Femur (tissue), 1 donor: ENCODE measurements around the gene MINK1.
"Not testable (repeated sequence)": the region's sequence is repeated elsewhere in the genome, so short reads cannot be mapped to it uniquely, and the experiment has no call there.

Source experiments
- DNase-seq: peaks from one replicate; pipeline ENCODE4 v3.0.0-alpha.2; 2017

MINK1 gene

GRCh38 chr17:4900231-4901107 is 67.3 kb downstream of the MINK1 start:
- DNase-seq: peak; percentile 74

GRCh38 chr17:4901108-4901647 is 68.0 kb downstream of the MINK1 start:
- no peak for DNase-seq

DNA sequence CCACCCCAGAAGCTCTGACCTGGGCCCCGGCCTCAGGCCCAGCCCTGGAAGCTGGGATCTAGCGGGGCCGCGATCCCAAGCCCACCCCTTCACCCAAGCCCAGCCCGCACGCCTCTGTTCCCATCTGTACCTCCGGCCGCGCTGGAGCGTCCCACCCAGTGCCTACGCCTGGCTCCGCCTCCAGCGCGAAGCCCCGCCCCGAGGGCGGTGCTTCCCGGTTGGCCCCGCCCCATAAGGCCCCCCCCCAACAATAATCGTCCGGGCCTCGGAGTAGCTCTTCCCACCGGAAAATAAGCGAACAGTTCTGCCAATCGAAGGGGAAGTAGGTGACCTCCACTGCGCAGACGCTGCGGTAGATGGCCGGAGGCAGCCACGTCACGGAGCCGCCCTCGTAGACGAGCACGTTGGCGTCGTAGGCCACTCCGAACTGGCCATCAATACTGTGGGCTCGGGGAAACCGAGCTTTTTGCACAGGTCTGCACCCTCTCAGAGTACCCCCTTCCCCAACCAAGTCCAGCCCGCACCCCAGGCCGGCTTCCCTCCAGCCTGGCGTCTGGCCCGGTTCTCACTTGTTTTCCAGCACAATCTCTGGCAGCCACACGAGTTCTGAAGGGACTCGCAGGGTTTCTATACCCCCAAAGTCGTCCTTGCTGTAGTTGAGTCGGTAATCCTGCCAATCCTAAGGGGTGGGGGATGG is 68.7 kb downstream of the MINK1 start:
- DNase-seq: peak; percentile 77

DNA sequence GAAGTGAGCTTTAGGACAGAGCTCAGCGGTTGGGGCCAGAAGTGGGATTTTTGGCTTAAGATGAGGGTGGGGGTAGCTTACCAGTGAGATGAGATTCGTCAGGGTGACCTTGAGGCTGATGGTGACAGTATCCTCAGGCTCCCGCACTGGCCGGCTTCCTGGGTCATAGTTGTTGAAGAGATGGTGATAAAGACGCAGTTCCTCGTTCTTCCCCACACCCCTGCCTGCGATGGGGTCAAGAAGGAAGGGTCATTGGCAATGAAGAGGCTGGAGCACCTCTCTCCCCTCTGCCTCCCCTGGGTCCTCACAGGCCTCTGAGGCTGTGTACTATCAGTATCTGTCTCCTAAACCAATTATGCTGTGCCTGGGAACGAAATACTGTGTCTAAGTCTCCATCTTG is 69.4 kb downstream of the MINK1 start:
- DNase-seq: no peak

DNA sequence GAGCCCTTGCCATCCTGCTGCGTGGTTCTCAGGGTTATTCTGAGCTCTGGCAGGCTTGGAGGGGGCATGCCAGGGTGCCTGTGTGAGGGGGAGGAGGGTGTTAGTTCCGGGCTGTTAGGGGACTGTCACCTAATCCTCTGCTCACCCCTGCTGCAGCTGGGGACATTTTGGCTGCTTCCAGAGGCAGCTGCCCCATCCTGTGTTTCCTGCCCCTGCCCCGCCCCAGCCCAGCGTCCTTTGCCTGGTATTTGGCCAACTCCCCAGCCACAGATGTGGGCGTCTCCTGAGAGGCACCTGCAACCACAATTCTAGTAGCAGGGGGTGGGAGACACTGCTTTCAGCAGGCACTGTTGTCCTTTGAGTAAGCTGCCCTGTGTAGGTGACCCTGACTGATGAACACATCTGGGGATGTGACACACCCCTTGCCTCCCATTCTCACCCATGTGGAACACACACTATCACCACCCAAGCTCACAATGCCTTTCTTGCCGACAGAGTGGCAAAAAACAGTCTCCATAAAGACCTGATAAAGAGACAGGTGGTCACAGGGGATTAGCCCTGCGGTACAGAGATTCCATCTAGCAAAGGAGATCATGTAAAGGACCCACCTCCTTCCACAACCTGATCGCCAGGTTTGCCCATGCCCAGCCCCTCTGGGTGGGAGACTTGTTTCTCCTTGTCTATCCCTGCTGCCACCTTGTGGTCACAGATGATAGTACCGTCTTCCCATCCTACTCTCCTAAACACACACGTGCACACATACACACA is 70.1 kb downstream of the MINK1 start, which contains the start of gene CHRNE:
CHRNE (minus strand) TSS at position 48 of the 768 bp plus-strand sequence; CDS start at position 13, 35 bp downstream.
- peak; percentile 81 for DNase-seq

GRCh38 chr17:4906642-4907041 is 73.5 kb downstream of the MINK1 start:
- not testable (repeated sequence) for DNase-seq

DNA sequence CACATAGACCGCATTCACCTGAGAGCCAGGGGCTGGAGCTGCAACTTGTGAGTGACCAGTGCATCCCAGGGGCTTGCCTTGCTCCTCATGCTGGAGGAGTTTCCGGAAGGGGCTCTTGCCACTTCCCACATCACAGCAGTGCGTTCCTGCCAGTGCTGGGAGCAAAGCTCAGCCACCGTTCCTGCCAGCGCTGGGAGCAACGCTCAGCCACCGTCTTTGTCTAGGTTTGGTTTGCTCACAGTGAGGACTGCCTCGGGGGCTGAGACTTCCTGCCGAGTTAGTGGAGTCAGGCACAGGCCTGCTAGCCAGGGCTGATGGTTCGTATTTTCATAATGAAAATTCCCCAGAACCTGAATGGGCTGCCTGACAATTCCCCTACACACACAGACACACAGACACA is 75.2 kb downstream of the MINK1 start:
- peak; percentile 51 for DNase-seq

DNA sequence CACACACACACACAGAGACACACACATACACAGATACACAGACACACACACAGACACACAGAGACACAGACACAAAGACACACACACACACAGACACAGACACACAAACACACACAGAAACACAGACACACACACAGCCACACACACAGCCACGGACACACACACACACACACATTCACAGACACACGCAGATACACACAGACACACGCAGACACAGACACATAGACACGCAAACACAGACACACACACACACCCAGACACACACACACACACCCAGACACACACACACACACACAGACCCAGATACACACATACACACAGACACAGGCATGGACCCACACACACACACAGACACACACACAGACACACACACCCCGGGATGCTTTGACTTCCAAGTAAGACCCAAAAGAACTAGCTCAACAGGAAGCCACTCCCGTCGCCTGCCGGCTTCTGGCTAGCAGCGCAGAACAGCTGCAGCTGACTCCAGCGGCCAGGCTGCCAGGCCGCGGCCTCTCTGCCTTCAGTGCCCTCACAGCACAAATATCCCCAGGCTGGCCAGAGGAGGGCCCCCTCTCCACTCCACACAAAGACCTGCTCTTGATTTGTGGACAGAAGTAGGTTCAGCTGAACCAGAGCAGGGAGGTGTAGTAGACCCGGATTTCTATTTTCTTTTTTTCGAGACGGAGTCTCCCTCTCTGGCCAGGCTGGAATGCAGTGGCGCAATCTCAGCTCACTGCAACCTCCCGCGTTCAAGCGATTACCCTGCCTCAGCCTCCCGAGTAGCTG is 75.8 kb downstream of the MINK1 start:
- DNase-seq: peak; percentile 95

DNA sequence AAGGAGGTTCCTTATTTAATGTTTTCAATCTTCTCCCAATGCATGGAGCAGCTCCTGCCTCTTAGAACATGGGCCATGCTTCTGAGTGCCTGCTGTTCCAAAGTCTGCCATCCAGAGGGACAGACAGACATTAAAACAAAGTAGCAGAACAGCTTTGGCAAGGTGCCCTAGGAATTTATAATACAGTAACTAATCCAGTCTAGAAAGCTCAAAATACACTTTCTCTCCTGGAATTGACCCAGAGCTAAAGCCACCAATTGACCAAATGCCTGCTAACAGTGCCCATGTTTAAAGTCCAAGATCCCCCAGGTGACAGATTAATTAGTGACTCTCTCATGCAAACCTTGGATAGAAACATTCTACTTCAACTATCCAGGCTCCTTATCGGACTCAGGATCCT is 80.9 kb downstream of the MINK1 start:
- DNase-seq: no peak

DNA sequence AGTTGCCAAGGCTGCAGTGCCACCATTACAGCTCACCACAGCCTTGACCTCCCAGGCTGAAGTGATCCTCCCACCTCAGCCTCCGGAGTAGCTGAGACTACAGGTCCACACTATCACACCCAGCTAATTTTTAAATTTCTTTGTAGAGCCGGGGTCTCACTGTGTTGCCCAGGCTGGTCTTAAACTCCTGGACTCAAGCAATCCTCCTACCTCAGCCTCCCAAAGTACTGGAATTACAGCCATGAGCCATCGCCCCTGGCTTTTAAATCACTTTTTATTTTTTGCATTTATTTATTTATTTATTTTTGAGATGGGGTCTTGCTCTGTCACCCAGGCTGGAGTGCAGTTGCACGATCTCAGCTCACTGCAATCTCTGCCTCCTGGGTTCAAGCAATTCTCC is 81.4 kb downstream of the MINK1 start:
- DNase-seq: not testable (repeated sequence)

DNA sequence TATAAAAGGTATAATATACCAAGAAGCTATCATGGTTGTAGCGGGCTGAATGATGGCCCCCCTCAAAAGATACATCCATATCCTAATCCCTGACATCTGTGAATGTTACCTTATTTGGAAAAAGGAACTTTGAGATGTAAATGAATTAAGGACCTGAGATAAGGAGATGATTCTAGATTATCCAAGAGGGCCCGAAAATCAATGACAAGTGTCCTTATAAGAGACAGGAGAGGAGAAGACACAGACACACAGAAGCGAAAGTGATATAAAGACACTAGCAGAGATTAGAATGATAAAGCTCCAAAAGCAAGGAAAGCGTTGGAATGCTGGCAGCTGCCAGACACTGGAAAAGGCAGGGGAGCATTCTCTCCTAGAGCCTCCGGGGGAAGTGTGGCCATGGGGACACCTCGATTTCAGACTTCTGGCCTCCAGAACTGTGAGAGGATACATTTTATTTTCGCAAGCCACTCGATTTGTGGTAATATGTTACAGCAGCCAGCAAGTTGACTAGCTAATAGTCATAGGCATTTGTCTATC is 86.4 kb downstream of the MINK1 start:
- DNase-seq: no peak

DNA sequence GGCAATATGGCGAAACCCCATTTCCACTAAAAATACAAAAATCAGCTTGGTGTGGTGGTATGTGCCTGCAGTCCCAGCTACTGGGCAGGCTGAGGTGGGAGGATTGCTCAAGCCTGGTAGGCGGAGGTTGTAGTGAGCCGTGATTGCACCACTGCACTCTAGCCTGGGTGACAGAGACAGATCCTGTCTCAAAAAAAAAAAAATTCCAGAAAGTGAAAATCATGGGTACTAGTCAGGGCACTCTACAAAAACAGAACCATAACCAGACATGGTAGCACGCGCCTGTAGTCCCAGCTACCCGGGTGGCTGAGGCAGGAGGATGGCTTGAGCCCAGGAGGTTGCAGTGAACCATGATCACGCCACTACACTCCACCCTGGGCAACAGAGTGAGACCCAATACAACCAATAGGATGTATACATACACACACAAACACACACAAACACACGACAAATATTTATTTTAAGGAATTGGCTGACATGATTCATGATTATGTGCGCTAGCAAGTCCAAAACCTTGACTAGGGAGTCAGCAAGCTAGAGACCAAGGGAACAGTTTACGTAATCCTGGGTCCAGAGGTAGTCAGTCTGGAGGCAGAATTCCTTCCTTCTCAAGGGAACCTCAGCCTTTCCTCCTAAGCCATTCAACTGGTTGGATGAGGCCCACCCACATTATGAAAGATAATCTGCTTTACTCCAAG is 87.4 kb downstream of the MINK1 start:
- DNase-seq: no peak

- no peak for DNase-seq
These were observed 88.2 kb downstream of the MINK1 start for GRCh38 chr17:4921320-4921719.

DNA sequence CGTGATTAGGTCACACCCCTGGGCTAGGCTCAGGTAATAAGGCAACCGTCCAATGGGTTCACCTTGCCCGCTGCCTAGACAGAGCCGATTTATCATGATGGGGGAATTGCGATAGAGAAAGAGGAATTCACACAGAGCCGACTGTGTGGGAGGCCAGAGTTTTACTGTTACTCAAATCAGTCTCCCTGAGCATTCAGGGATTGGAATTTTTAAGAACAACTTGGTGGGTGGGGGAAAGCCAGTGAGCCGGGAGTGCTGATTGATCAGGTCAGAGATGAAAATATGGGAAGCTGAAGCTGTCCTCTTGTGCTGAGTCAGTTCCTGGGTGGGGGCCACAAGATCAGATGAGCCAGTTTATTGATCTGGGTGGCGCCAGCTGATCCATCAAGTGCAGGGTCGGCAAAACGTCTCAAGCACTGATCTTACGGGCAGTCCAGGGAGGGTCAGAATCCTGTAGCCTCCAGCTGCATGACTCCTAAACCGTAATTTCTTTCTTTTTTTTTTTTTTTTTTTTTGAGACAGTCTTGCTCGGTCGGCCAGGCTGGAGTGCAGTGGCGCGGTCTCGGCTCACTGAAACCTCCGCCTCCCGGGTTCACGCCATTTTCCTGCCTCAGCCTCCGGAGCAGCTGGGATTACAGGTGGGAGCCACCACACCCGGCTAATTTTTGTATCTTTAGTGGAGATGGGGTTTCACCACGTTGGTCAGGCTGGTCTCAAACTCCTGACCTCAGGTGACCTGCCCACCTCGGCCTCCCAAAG is 93.6 kb downstream of the MINK1 start:
- not testable (repeated sequence) for DNase-seq

DNA sequence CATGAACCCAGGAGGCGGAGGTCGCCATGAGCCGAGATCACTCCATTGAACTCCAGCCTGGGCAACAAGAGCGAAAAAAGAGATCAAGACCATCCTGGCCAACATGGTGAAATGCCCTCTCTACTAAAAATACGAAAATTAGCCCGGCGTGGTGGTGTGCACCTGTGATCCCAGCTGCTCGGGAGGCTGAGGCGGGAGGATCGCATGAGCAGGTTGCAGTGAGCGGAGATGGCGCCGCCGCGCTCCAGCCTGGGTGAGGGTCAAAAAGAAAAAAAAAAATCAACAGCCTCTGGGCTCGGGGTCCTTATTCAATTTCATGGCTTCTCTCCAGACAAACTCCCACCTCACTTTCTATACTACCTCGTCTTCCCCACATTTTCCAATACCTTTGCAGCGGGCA is 95.7 kb downstream of the MINK1 start:
- DNase-seq: no peak

- no peak for DNase-seq
These were observed 98.8 kb downstream of the MINK1 start, which contains the start of gene GP1BA for GRCh38 chr17:4931963-4932362. Gene GP1BA (plus strand): TSS chr17:4932277. CDS start chr17:4932605, 328 bp downstream.

GRCh38 chr17:4932756-4933155 is 99.6 kb downstream of the MINK1 start:
- DNase-seq: no peak

GRCh38 chr17:4933646-4934045 is 100.5 kb downstream of the MINK1 start:
- no peak for DNase-seq

DNA sequence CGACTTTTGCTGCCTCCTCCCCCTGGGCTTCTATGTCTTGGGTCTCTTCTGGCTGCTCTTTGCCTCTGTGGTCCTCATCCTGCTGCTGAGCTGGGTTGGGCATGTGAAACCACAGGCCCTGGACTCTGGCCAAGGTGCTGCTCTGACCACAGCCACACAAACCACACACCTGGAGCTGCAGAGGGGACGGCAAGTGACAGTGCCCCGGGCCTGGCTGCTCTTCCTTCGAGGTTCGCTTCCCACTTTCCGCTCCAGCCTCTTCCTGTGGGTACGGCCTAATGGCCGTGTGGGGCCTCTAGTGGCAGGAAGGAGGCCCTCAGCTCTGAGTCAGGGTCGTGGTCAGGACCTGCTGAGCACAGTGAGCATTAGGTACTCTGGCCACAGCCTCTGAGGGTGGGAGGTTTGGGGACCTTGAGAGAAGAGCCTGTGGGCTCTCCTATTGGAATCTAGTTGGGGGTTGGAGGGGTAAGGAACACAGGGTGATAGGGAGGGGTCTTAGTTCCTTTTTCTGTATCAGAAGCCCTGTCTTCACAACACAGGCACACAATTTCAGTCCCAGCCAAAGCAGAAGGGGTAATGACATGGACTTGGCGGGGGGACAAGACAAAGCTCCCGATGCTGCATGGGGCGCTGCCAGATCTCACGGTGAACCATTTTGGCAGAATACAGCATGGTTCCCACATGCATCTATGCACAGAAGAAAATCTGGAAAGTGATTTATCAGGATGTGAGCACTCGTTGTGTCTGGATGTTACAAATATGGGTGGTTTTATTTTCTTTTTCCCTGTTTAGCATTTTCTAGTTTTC is 101.2 kb downstream of the MINK1 start:
- DNase-seq: peak; percentile 53
